T1000 (cell line): ENCODE measurements around the gene SMTN.
A peak's percentile ranks its signal among the peaks of the same experiment; 100 is the strongest.
"Not testable (repeated sequence)": the region's sequence is repeated elsewhere in the genome, so short reads cannot be mapped to it uniquely, and the experiment has no call there.

ENCODE experiments used
- DNase-seq: peaks from one replicate; lab custom pipeline; 2025; ENCODE audit warnings: mixed read lengths; lab: John Stamatoyannopoulos, UW

The SMTN gene

DNA sequence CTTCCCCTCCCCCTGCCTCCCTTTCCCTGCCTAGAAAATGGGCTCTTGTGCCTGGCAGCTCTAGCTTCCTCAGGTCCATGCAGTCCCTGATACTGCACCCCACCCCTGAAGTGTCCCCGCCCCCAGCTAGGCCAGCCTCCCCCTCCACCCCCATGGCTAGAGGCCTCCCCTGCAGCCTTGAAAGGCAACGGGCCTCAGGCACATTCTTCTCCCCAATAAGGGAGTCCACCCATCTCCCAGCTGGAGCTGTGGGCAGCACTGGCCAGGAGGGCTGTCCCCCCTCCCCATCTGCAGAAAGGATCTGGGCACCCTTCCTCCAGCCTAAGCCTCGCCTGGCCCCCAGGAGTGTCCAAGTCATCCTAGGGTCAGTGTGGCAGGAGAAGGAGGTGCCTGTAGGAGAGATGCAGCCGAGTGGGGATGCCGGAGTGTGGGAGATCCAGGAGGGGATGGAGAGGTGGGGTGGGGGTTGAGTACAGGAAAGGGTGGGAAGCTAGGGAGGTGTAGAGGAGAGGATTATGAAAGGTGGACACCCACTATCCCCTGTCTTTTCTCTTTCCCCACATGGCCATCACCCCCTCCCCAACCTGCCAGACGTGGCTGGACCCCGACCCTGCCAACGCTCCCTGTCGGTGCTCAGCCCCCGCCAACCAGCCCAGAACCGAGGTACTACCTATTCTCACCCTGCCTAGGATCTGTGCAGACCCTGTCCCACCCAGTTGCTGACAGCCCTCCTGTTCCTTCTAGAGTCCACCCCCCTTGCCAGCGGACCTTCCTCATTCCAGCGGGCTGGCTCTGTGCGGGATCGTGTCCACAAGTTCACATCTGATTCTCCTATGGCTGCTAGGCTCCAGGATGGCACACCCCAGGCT is 9.3 kb downstream of the SMTN start:
- DNase-seq, result no peak

DNA sequence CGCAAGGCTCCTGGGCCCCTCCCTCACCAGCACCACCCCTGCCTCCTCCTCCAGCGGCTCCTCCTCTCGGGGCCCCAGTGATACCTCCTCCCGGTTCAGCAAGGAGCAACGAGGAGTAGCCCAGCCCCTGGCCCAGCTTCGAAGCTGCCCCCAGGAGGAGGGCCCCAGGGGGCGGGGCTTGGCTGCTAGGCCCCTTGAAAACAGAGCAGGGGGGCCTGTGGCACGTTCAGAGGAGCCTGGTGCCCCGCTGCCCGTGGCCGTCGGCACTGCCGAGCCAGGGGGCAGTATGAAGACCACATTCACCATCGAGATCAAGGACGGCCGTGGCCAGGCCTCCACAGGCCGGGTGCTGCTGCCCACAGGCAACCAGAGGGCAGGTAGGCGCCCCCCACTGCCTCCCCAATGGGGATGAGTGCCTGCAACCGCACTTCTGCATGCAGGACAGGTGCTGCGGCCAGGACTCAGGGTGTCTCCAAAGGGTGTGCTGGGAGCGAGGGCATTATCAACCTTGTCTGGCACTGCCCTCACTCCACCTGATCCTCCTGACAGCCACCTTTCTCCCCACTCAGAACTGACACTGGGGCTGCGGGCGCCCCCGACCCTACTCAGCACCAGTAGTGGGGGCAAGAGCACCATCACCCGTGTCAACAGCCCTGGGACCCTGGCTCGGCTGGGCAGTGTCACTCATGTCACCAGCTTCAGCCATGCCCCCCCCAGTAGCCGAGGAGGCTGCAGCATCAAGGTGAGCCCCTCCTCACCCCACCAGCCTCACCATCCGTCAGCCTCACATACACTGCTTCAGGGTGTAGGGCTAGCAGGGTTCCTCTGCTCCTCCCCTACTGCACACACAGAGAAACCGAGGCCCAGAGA is 10.2 kb downstream of the SMTN start:
- DNase-seq, result no peak

- DNase-seq, result no peak
Measured at GRCh38 chr22:31092161-31092560, 11.0 kb downstream of the SMTN start.

DNA sequence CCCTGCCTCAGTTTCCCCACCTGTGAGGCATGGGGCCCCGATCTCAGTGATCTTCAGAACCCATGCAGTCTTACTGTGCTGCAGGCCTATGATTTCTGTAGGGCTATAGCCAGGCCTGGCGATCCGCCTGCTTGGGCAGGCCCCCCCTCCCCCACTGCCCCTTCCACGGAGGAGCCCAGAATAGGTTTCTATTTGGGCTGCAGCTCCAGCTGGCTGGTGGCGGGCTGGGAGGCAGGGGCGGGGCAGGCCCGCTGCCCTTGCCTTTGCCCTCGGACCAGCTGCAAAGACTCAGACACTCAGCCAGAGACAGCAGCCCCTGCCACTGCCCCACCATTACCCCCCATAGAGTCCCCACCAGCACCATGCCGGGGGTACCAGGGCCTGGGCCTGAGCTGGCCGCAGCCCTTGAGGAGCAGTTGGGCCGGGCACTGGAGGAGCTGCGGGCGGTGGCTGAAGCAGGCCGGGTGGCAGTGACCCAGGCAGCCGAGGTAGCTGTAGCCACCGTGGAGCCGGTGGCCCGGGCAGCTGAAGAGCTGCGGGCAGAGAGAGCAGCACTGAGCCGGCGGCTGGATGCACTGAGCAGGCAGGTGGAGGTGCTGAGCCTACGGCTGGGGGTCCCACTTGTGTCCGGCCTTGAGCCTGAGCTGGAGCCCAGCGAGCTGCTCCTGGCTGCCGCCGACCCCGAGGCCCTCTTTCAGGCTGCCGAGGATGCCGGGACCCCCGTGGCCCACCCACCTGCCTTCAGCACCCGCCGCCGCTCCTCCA is 12.2 kb downstream of the SMTN start:
- DNase-seq, result no peak

- no peak for DNase-seq
Measured at GRCh38 chr22:31094021-31094551, 13.0 kb downstream of the SMTN start.

DNA sequence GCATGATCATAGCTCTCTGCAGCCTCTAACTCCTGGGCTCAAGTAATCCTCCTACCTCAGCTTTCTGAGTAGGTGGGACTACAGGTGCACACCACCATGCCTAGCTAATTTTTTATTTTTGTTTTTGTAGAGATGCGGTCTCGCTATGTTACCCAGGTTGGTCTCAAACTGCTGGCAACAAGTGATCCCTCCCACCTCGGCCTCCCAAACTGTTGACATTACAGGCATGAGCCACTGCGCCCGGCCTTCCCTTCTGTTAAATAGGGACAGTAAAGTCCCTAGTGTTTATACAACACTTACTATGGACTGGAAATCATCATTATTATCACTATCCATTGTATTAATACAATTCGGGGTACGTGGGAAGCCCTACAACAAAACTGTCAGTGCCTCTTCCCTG is 13.6 kb downstream of the SMTN start:
- no peak for DNase-seq

DNA sequence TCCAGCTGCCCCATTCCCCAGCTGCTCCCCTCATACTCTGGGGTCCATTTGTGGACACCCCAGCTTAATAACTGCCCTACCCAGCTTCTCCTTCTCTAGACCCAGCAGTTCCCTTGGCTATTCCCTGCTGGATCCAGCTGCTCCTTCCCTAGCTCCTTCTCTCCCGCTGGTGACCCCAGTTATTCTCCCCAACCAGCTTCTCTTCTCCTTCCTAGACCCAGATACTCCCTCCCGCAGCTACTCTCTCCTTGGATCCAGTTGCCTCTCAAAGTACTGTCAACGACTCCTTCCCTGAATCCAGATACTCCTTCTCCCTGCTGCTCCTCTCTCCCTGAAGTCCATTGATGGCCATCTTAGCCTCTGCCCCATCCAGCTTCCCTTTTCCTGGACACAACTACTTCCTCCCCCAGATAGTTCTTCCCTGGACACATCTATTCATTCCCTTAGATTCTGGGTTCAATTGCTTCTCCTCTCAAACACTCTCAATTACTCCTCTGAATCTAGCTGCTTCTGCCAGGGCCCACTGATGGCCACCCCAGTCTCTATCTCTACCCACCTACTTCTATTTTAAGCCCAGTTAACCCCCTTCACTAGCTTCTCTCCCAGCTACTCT is 14.6 kb downstream of the SMTN start:
- DNase-seq, result no peak

GRCh38 chr22:31096657-31097279 is 15.7 kb downstream of the SMTN start:
- no peak for DNase-seq

DNA sequence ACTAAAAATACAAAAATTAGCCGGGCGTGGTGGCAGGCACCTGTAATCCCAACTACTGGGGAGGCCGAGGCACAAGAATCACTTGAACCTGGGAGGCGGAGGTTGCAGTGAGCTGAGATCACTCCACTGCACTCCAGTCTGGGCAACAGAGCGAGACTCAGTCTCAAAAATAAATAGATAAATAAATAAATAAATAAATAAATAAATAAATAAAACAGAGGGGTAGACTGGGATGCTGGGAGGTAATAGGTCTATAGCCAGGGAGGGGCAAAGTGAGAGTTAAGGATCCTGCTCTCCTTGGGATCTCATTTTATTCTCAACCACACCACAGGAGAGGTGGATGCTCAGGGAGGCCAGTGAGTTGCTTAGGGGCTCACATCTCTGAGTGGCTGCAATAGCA is 16.4 kb downstream of the SMTN start:
- not testable (repeated sequence) for DNase-seq

- no peak for DNase-seq
Measured at GRCh38 chr22:31097941-31098631, 17.0 kb downstream of the SMTN start.

DNA sequence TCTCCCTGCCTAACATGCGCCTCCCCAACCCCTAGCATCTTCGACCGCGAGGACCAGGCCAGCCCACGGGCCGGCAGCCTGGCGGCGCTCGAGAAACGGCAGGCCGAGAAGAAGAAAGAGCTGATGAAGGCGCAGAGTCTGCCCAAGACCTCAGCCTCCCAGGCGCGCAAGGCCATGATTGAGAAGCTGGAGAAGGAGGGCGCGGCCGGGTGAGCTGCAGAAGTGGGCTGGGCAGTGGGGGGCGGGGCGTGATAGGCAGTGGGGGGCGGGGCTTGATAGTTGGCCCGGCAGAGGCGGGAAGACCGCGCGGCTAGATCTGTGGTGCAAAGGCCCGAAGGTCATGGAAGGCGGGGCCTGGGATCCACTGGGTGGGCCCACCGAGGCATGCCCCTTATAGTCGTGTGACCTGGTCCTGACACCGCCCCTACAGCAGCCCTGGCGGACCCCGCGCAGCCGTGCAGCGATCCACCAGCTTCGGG is 17.6 kb downstream of the SMTN start:
- no peak for DNase-seq

DNA sequence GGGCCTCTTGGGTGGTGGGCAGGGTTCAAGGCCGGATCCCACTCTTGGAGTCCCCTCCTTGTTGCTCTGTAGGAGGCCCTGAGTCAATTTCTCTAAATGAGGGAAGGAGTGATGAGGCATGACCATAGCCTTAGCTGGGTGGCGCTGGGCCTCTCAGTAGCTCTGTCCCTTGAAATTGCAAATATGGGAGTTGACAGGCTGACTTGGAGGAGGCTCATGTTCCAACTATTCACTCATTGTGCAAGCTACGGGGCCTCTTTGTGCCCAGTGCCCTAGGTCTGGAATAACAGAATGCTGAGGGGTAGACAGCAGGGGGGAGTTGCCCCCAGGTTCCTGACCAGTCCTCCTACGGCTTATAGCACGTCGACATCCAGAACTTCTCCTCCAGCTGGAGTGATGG is 18.3 kb downstream of the SMTN start:
- DNase-seq, result no peak

DNA sequence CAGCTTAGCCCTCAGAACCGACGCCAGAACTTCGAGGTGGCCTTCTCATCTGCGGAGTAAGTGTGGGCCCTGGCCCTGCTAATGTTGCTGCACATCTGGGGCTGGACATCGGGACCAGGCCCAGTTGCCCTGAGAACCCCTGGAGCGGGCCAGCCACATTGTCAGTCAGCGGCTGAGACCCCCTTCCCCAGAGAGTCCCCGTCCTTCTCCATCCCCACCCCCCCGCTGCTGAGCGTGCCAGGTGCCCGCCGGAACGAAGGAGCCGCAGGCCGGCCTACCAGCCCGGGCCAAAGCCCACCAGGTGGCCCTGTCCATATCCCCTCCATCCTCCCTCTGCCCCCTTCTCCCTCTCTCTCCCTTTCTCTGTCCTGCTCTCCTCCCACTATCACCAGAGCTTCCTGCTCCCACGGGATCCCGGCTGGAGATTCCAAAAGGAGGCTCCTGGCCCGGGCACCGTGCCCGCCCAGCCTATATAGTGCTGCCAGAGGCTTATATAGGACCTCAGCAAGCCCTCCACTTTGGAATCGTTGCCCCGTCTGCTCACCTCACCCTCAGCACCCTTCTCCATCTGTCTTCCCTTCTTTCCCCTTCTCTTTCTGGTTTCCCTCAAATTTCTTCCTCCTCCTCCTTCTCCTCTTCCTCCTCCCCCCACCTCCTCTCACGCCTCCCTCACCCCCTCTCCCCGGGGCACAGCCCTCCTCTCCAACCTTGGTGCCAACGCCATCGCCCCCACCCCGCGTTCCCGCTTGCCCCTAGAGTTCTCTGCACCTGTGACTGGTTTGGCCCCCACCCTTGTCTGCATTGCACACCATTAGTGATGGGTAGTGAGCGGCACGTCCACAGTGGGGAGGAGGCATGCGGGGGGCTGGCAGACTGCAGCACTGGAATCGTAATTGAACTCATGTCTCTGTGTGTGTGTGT is 19.0 kb downstream of the SMTN start:
- DNase-seq, result no peak

GRCh38 chr22:31100762-31101525 is 19.8 kb downstream of the SMTN start:
- DNase-seq, result no peak

GRCh38 chr22:31102441-31103081 is 21.4 kb downstream of the SMTN start:
- peak; percentile 89 for DNase-seq

DNA sequence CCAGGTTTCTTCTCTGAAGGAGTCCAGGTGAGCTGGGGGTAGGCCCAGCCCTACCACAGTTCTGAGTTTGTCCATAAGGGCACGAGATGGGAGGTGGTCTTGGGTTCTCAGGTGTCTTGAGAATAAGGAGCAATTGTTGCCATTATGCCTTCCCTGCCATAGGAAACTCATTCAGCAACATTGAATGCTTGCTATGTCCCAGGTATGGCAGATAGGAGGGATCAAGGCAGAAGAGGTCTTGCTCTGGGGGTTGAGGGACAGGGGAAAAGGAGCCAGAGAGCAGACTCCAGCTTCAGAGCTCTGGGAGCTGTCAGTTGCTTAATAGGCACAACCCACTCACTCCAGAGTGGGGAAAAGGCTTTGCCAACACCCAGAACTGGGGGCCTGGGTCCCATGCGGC is 22.0 kb downstream of the SMTN start:
- no peak for DNase-seq

- DNase-seq, result no peak
Measured at GRCh38 chr22:31103899-31104694, 23.0 kb downstream of the SMTN start.
